H9 (cell line): ENCODE data around the gene PRMT5. TPM values are rescaled to one million over a fixed set of nuclear protein-coding genes. Genes with fewer than 3 reads are reported as not detected.

Experiments
- DNase-seq: peaks from one replicate; pipeline ENCODE4 v3.0.0-alpha.2; 2017
- H2AFZ ChIP-seq: one replicate; pipeline ENCODE4 v1.6.1; 2013; ENCODE audit warnings: mild to moderate bottlenecking, low read length, control low read depth, moderate library complexity
- H2AK5ac ChIP-seq: 2 replicates; pipeline ENCODE4 v1.6.1; 2013; ENCODE audit warnings: low read length, control low read depth, mixed read lengths; ENCODE audit not compliant: insufficient read length
- H2BK120ac ChIP-seq: one replicate; pipeline ENCODE4 v1.6.1; 2013; ENCODE audit warnings: low read depth, mild to moderate bottlenecking, low read length, control low read depth, inconsistent platforms; ENCODE audit not compliant: poor library complexity, severe bottlenecking
- H2BK12ac ChIP-seq: 2 replicates; pipeline ENCODE4 v1.6.1; 2013; ENCODE audit warnings: low read length, control low read depth, mixed read lengths, low read depth; ENCODE audit not compliant: insufficient read length
- H2BK15ac ChIP-seq: 2 replicates; pipeline ENCODE4 v1.6.1; 2013; ENCODE audit warnings: low read depth, low read length, control low read depth
- H2BK20ac ChIP-seq: one replicate; pipeline ENCODE4 v1.6.1; 2013; ENCODE audit warnings: low read depth, mild to moderate bottlenecking, low read length, control low read depth, inconsistent platforms; ENCODE audit not compliant: poor library complexity, severe bottlenecking
- H2BK5ac ChIP-seq: 2 replicates; pipeline ENCODE4 v1.6.1; 2013; ENCODE audit warnings: low read length, control low read depth, mixed read lengths; ENCODE audit not compliant: insufficient read length
- H3K14ac ChIP-seq: 2 replicates; pipeline ENCODE4 v1.6.1; 2013; ENCODE audit warnings: low read length, control low read depth; ENCODE audit not compliant: insufficient read depth
- H3K18ac ChIP-seq: 2 replicates; pipeline ENCODE4 v1.6.1; 2013; ENCODE audit warnings: low read depth, mild to moderate bottlenecking, mixed read lengths, low read length, control low read depth; ENCODE audit not compliant: insufficient read length
- H3K23ac ChIP-seq: 2 replicates; pipeline ENCODE4 v1.6.1; 2013; ENCODE audit warnings: low read length, control low read depth, mixed read lengths, low read depth; ENCODE audit not compliant: insufficient read length
- H3K23me2 ChIP-seq: 2 replicates; pipeline ENCODE4 v1.6.1; 2013; ENCODE audit warnings: low read depth, mild to moderate bottlenecking, mixed read lengths, low read length, control low read depth; ENCODE audit not compliant: insufficient read length, poor library complexity, severe bottlenecking
- H3K27ac ChIP-seq: 2 replicates; pipeline ENCODE4 v1.5.1; 2013; ENCODE audit warnings: low read length, control low read depth, mixed read lengths, low read depth; ENCODE audit not compliant: insufficient read length
- H3K27me3 ChIP-seq: 2 replicates; pipeline ENCODE4 v1.6.1; 2013; ENCODE audit warnings: low read length, control low read depth, inconsistent platforms; ENCODE audit not compliant: insufficient read depth
- H3K4ac ChIP-seq: 2 replicates; pipeline ENCODE4 v1.6.1; 2013; ENCODE audit warnings: low read depth, mild to moderate bottlenecking, control low read depth, inconsistent platforms, low read length, moderate library complexity
- H3K4me1 ChIP-seq: 2 replicates; pipeline ENCODE4 v1.6.1; 2013; ENCODE audit warnings: low read length, control low read depth, inconsistent platforms; ENCODE audit not compliant: insufficient read depth
- H3K4me2 ChIP-seq: 2 replicates; pipeline ENCODE4 v1.6.1; 2013; ENCODE audit warnings: low read length, control low read depth, mixed read lengths; ENCODE audit not compliant: insufficient read length, insufficient read depth
- H3K56ac ChIP-seq: 2 replicates; pipeline ENCODE4 v1.6.1; 2013; ENCODE audit warnings: low read depth, mild to moderate bottlenecking, mixed read lengths, low read length, control low read depth; ENCODE audit not compliant: insufficient read length
- H3K79me1 ChIP-seq: 2 replicates; pipeline ENCODE4 v1.6.1; 2013; ENCODE audit warnings: low read depth, mild to moderate bottlenecking, moderate library complexity, low read length, control low read depth, inconsistent platforms; ENCODE audit not compliant: insufficient read depth, poor library complexity, severe bottlenecking
- H3K79me2 ChIP-seq: 2 replicates; pipeline ENCODE4 v1.6.1; 2013; ENCODE audit warnings: low read length, control low read depth, inconsistent platforms; ENCODE audit not compliant: insufficient read depth
- H3K9ac ChIP-seq: 2 replicates; pipeline ENCODE4 v1.6.1; 2013; ENCODE audit warnings: low read length, control low read depth, mixed read lengths; ENCODE audit not compliant: insufficient read length; ENCODE audit errors: extremely low read depth
- H3K9me3 ChIP-seq: one replicate; pipeline ENCODE4 v1.6.1; 2013; ENCODE audit warnings: low read depth, low read length, inconsistent platforms; ENCODE audit not compliant: control insufficient read depth
- H3T11ph ChIP-seq: one replicate; pipeline ENCODE4 v1.6.1; 2013; ENCODE audit warnings: mild to moderate bottlenecking, low read length, control low read depth, inconsistent platforms
- H4K20me1 ChIP-seq: one replicate; pipeline ENCODE4 v1.6.1; 2013; ENCODE audit not compliant: control insufficient read depth, insufficient read length, insufficient read depth
- H4K5ac ChIP-seq: 2 replicates; pipeline ENCODE4 v1.6.1; 2013; ENCODE audit warnings: low read depth, mild to moderate bottlenecking, mixed read lengths, low read length, control low read depth; ENCODE audit not compliant: insufficient read length
- H4K8ac ChIP-seq: replicated peaks from 2 replicates; pipeline ENCODE4 v1.6.1; 2013; ENCODE audit warnings: low read length, control low read depth, mixed read lengths, low read depth; ENCODE audit not compliant: insufficient read length
- H4K91ac ChIP-seq: 2 replicates; pipeline ENCODE4 v1.6.1; 2013; ENCODE audit warnings: low read depth, mild to moderate bottlenecking, moderate library complexity, mixed read lengths, low read length, control low read depth; ENCODE audit not compliant: insufficient read length
- H3K27ac Mint-ChIP-seq, 3 experiments: 2 replicates in 2 of 3; 3 replicates in 1 of 3; pipeline ENCODE4 v1.8.0; 2020 to 2021; ENCODE audit warnings: mixed read lengths in 3 of 3, mild to moderate bottlenecking in 1 of 3, moderate library complexity in 1 of 3
- H3K27me3 Mint-ChIP-seq: 2 replicates; pipeline ENCODE4 v1.8.0; 2021; ENCODE audit warnings: low read depth, mild to moderate bottlenecking, moderate library complexity, mixed read lengths
- H3K36me3 Mint-ChIP-seq, 3 experiments: 2 replicates in 2 of 3; 3 replicates in 1 of 3; pipeline ENCODE4 v1.8.0; 2020 to 2021; ENCODE audit warnings: low read depth in 3 of 3, mixed read lengths in 3 of 3; ENCODE audit not compliant: insufficient read depth in 1 of 3
- H3K4me1 Mint-ChIP-seq, 2 experiments: 2 replicates each; pipeline ENCODE4 v1.8.0; 2020; ENCODE audit warnings: mixed read lengths in 2 of 2
- H3K4me3 Mint-ChIP-seq, 2 experiments: 2 replicates in 1 of 2; 3 replicates in 1 of 2; pipeline ENCODE4 v1.8.0; 2020 to 2021; ENCODE audit warnings: mild to moderate bottlenecking in 2 of 2, mixed read lengths in 2 of 2, moderate library complexity in 1 of 2
- H3K9me3 Mint-ChIP-seq, 2 experiments: 2 replicates in 1 of 2; 3 replicates in 1 of 2; pipeline ENCODE4 v1.8.0; 2020; ENCODE audit warnings: mild to moderate bottlenecking in 2 of 2, mixed read lengths in 2 of 2, moderate library complexity in 1 of 2
- WGBS: extraction: QIAGEN DNeasy Blood & Tissue Kit; methylation state at CpG from one replicate; pipeline ENCODE4 v1.1.7; 2013; ENCODE audit warnings: missing lambda C conversion rate, low lambda C conversion rate, mixed read lengths; ENCODE audit not compliant: insufficient read length; ENCODE audit errors: extremely low coverage; 5-methylcytosine and 5-hydroxymethylcytosine counted together
- total RNA-seq: library from RNA; stranded (reverse); gene quantifications from 2 replicates; pipeline ENCODE4 v1.2.1, GENCODE V29; 2021
- TF ChIP-seq, protein P1 (sequence below): fragments of 200-600 bp; sonication (generic); conservative IDR thresholded peaks from 3 replicates; pipeline ENCODE4 v1.8.0; 2021; ENCODE audit warnings: antibody characterized with exemption, mild to moderate bottlenecking

The PRMT5 gene
- total RNA-seq, 1 experiment from 2014 or later: 141 TPM

GRCh38 chr14:22890416-22890815 lies 38.8 kb downstream of the PRMT5 start:
- Histone ChIP-seq H3K4me2 (no peak overlapping the region), H3K23me2 (peaks cover 7% of the 10 kb centered on the region), H3K23ac (no peak overlapping the region), H3K27ac (no peak overlapping the region), H4K91ac (no peak overlapping the region), H4K5ac (no peak overlapping the region), H2BK12ac (no peak overlapping the region), H3K9ac (no peak overlapping the region), H2BK120ac (no peak overlapping the region), H4K8ac (no peak overlapping the region), H2AFZ (no peak overlapping the region), H3K4ac (no peak overlapping the region), H3K9me3 (no peaks in the 10 kb centered on the region), H3K27me3 (peaks cover 3% of the 10 kb centered on the region; the same call in 1 of the 2 replicates), H3K56ac (no peak overlapping the region), H4K20me1 (no peaks in the 10 kb centered on the region), H2BK5ac (no peak overlapping the region), H3K4me1 (no peaks in the 10 kb centered on the region; the same call in 1 of the 2 replicates), H3K79me2 (no peaks in the 10 kb centered on the region), H3K14ac (no peak overlapping the region), H3K18ac (no peak overlapping the region), H3K79me1 (no peaks in the 10 kb centered on the region), H3T11ph (no peak overlapping the region), H2BK15ac (no peak overlapping the region), H2AK5ac (no peak overlapping the region), H2BK20ac (no peak overlapping the region)
- no peak for DNase-seq
- H3K27me3 Mint-ChIP-seq: peaks cover 23% of the 10 kb centered on the region
- no CpG with 5 or more reads among the region's 1 CpG for WGBS
- peaks cover 16 to 24% of the 10 kb centered on the region in 2 experiments for H3K4me1 Mint-ChIP-seq
- no peak overlapping the region for H3K27ac Mint-ChIP-seq
- H3K4me3 Mint-ChIP-seq: no peak overlapping the region
- no peaks in the 10 kb centered on the region; a peak in 1 of 5 replicates for H3K9me3 Mint-ChIP-seq
- TF ChIP-seq, protein P1, sequence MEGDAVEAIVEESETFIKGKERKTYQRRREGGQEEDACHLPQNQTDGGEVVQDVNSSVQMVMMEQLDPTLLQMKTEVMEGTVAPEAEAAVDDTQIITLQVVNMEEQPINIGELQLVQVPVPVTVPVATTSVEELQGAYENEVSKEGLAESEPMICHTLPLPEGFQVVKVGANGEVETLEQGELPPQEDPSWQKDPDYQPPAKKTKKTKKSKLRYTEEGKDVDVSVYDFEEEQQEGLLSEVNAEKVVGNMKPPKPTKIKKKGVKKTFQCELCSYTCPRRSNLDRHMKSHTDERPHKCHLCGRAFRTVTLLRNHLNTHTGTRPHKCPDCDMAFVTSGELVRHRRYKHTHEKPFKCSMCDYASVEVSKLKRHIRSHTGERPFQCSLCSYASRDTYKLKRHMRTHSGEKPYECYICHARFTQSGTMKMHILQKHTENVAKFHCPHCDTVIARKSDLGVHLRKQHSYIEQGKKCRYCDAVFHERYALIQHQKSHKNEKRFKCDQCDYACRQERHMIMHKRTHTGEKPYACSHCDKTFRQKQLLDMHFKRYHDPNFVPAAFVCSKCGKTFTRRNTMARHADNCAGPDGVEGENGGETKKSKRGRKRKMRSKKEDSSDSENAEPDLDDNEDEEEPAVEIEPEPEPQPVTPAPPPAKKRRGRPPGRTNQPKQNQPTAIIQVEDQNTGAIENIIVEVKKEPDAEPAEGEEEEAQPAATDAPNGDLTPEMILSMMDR: no peak
- peaks cover 0 to 7% (median 6%) of the 10 kb centered on the region in 3 experiments; a peak in 3 of 7 replicates for H3K36me3 Mint-ChIP-seq
